Lower leg skin (tissue), 3 donors: Measurements from ENCODE around the gene ANKIB1.

Source experiments
- POLR2A ChIP-seq, 2 donors: fragments of 450-650 bp; IDR thresholded peaks; one replicate each; pipeline ENCODE4 v1.6.1; 2016 to 2017; ENCODE audit warnings: antibody characterized with exemption in 2 of 2, mild to moderate bottlenecking in 1 of 2, moderate library complexity in 1 of 2
- TF ChIP-seq, protein P1 (sequence below), 3 donors: fragments of 450-650 bp; IDR thresholded peaks; one replicate each; pipeline ENCODE4 v1.5.1; 2016; ENCODE audit warnings: antibody characterized with exemption in 3 of 3, mild to moderate bottlenecking in 3 of 3, moderate library complexity in 2 of 3

GRCh38 chr7:92331508-92331907 lies 85.7 kb downstream of the ANKIB1 start:
- TF ChIP-seq POLR2A (IDR thresholded peaks at IDR 0.05): no peak
- TF ChIP-seq, protein P1, sequence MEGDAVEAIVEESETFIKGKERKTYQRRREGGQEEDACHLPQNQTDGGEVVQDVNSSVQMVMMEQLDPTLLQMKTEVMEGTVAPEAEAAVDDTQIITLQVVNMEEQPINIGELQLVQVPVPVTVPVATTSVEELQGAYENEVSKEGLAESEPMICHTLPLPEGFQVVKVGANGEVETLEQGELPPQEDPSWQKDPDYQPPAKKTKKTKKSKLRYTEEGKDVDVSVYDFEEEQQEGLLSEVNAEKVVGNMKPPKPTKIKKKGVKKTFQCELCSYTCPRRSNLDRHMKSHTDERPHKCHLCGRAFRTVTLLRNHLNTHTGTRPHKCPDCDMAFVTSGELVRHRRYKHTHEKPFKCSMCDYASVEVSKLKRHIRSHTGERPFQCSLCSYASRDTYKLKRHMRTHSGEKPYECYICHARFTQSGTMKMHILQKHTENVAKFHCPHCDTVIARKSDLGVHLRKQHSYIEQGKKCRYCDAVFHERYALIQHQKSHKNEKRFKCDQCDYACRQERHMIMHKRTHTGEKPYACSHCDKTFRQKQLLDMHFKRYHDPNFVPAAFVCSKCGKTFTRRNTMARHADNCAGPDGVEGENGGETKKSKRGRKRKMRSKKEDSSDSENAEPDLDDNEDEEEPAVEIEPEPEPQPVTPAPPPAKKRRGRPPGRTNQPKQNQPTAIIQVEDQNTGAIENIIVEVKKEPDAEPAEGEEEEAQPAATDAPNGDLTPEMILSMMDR (IDR thresholded peaks at IDR 0.05): no peak
